Esophagus muscularis mucosa (tissue), 4 donors: ENCODE results near the gene SSR1. TPM values are rescaled to one million over a fixed set of nuclear protein-coding genes. Genes with fewer than 3 reads are reported as not detected.

Experiments
- DNase-seq: peaks from one replicate; pipeline ENCODE4 v3.0.0-alpha.2; 2017; ENCODE audit errors: extremely low spot score
- H3K27ac ChIP-seq, 4 donors: fragments of 200-600 bp; sonication (generic); replicated peaks in 1 of 4; 1 replicate in 3 of 4; 2 replicates in 1 of 4; pipeline ENCODE4 v1.5.1; 2016 to 2019; ENCODE audit warnings: mild to moderate bottlenecking in 1 of 4
- H3K27me3 ChIP-seq, 4 donors: fragments of 200-600 bp; sonication (generic); one replicate each; pipeline versions ENCODE4 v1.5.1 to v1.6.0; 2016 to 2019
- H3K36me3 ChIP-seq, 4 donors: fragments of 200-600 bp; sonication (generic); one replicate each; pipeline ENCODE4 v1.5.1; 2016 to 2019
- H3K4me1 ChIP-seq, 4 donors: fragments of 200-600 bp; sonication (generic); one replicate each; pipeline ENCODE4 v1.5.1; 2016 to 2019
- H3K4me3 ChIP-seq, 4 donors: fragments of 200-600 bp; sonication (generic); 1 replicate in 2 of 4; 2 replicates in 2 of 4; pipeline ENCODE4 v1.5.1; 2016 to 2019; ENCODE audit warnings: mild to moderate bottlenecking in 4 of 4, moderate library complexity in 1 of 4
- H3K9me3 ChIP-seq, 4 donors: fragments of 200-600 bp; sonication (generic); 1 replicate in 3 of 4; 2 replicates in 1 of 4; pipeline ENCODE4 v1.5.1; 2016 to 2019
- EP300 ChIP-seq: sonication (generic); formaldehyde crosslinking; IDR thresholded peaks from one replicate; pipeline ENCODE4 v1.6.1; 2017; ENCODE audit warnings: antibody characterized with exemption
- POLR2A ChIP-seq: fragments of 450-650 bp; IDR thresholded peaks from one replicate; pipeline ENCODE4 v1.6.1; 2017; ENCODE audit warnings: antibody characterized with exemption, moderate library complexity, mild to moderate bottlenecking, low read depth
- POLR2AphosphoS5 ChIP-seq, 2 donors: sonication (generic); formaldehyde crosslinking; IDR thresholded peaks; one replicate each; pipeline ENCODE4 v1.6.1; 2017; ENCODE audit warnings: antibody characterized with exemption in 2 of 2
- WGBS: methylation state at CpG from one replicate; pipeline ENCODE4 v1.1.5; 2018; 5-methylcytosine and 5-hydroxymethylcytosine counted together
- intact Hi-C: fragments of 100-400 bp; cut with DNase I; formaldehyde crosslinking; loops from one replicate; pipeline ENCODE4 v1.15.1; 2023
- total RNA-seq, 4 donors: library from RNA; depleted of rRNA; stranded (reverse); fragments of >200 nt; gene quantifications; one replicate each; pipeline versions ENCODE4 v1.1.0 to v1.2.1, GENCODE V29; 2016
- TF ChIP-seq, protein P1 (sequence below), 3 experiments: fragments of 200-600 bp in 2 of 3; fragments of 450-650 bp in 1 of 3; sonication (generic) in 2 of 3; IDR thresholded peaks; one replicate each; pipeline ENCODE4 v1.5.1; 2017 to 2019; ENCODE audit warnings: antibody characterized with exemption in 3 of 3, mild to moderate bottlenecking in 2 of 3, moderate library complexity in 1 of 3

The SSR1 gene
- total RNA-seq, 4 donors from 2014 or later, result 29.5 to 41.3 (median 34.2) TPM

DNA sequence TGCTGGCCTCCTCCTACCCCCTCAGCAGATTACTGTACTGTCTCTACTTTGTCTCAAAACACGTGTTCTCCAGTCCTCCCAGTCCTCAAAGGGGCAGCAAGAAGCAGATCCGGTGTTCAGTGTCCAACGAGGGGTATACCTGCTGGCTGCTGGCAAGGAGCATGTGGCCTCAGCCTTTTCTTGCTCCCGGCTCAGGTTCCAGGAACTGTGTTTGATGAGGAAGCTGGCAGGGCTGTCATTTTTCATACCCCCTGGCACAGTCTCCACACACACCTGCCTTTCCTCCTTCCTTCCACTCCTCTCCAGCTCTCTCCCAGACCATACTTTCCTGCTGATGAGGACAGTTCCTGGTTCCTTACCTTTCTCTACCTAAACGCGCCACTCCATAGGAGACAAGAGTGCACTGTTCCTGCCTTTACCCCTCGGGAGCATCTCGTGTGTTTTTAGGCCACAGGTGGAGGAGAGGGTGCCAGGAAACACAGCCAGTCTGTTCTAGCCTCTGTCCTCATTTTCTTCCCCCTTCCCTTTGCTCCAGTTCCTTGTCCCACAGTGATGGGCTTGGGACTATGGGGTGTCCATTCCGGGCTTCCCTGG lies 77.2 kb downstream of the SSR1 start:
- 64% methylated on average over 9 of the region's 9 CpGs for WGBS
- Histone ChIP-seq H3K4me1 (peaks cover 12 to 39% (median 28%) of the 10 kb centered on the region in 4 donors), H3K27ac (peak overlapping the region in 3 of 4 donors; percentile 12 to 50 (median 40)), H3K4me3 (no peak overlapping the region), H3K36me3 (peaks cover 9 to 59% (median 44%) of the 10 kb centered on the region in 4 donors), H3K27me3 (no peaks in the 10 kb centered on the region), H3K9me3 (no peaks in the 10 kb centered on the region)
- TF ChIP-seq POLR2AphosphoS5 (IDR thresholded peaks at IDR 0.05), result no peak
- TF ChIP-seq EP300, result no peak
- no peak for TF ChIP-seq POLR2A
- TF ChIP-seq, protein P1, sequence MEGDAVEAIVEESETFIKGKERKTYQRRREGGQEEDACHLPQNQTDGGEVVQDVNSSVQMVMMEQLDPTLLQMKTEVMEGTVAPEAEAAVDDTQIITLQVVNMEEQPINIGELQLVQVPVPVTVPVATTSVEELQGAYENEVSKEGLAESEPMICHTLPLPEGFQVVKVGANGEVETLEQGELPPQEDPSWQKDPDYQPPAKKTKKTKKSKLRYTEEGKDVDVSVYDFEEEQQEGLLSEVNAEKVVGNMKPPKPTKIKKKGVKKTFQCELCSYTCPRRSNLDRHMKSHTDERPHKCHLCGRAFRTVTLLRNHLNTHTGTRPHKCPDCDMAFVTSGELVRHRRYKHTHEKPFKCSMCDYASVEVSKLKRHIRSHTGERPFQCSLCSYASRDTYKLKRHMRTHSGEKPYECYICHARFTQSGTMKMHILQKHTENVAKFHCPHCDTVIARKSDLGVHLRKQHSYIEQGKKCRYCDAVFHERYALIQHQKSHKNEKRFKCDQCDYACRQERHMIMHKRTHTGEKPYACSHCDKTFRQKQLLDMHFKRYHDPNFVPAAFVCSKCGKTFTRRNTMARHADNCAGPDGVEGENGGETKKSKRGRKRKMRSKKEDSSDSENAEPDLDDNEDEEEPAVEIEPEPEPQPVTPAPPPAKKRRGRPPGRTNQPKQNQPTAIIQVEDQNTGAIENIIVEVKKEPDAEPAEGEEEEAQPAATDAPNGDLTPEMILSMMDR (IDR thresholded peaks at IDR 0.05), result no peak
- no peak for DNase-seq
- intact Hi-C loops, result no loop called here

DNA sequence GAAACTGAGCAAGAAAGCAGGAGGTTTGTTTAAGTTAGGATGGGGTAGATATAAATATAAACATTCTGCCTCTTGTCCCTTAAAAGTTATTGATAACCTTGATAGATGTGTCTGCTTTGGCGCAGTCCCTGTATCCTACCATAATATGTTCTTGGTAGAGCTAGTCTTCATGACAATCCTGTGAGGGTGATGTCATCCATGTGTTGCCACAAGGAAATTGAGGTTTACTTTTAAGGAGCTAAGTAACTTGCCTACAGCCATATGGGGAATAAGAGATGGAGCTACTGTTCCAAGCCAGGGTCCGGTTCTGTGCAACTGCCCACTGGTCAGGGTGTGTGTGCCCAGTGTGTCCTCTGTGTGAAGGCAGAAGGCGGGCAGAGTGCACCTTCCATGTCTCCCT lies 78.5 kb downstream of the SSR1 start:
- no peak for DNase-seq
- Histone ChIP-seq H3K36me3 (peaks cover 22 to 61% (median 50%) of the 10 kb centered on the region in 4 donors), H3K9me3 (no peaks in the 10 kb centered on the region), H3K4me1 (peaks cover 12 to 39% (median 28%) of the 10 kb centered on the region in 4 donors), H3K27me3 (no peaks in the 10 kb centered on the region), H3K27ac (no peak overlapping the region), H3K4me3 (no peak overlapping the region)
- TF ChIP-seq, protein P1 (IDR thresholded peaks at IDR 0.05), result no peak
- TF ChIP-seq POLR2A (no peak), EP300 (no peak), POLR2AphosphoS5 (IDR thresholded peaks at IDR 0.05) (no peak)
- intact Hi-C loops, result no loop called here
- 87% methylated on average over 2 of the region's 3 CpGs for WGBS

DNA sequence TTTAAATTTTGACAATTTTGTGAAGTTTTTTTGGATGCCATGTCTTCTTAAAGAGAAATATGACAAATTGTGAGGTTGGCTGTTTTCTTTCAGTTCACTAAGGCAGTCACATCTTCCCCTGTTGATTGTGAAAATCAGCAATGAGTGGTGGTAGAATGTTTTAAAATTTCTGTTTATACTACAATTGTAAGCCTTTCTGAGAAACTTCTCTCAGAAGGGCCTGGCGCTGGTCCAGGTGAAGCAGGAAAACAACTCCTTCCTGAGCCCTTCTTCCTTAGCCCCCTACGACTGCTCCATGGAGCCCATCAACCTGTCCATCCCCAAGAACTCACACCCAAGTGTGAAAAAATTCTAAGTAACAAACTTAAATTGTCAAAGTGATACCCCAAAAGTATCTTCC lies 80.6 kb downstream of the SSR1 start:
- intact Hi-C loops, result no loop called here
- DNase-seq, result no peak

DNA sequence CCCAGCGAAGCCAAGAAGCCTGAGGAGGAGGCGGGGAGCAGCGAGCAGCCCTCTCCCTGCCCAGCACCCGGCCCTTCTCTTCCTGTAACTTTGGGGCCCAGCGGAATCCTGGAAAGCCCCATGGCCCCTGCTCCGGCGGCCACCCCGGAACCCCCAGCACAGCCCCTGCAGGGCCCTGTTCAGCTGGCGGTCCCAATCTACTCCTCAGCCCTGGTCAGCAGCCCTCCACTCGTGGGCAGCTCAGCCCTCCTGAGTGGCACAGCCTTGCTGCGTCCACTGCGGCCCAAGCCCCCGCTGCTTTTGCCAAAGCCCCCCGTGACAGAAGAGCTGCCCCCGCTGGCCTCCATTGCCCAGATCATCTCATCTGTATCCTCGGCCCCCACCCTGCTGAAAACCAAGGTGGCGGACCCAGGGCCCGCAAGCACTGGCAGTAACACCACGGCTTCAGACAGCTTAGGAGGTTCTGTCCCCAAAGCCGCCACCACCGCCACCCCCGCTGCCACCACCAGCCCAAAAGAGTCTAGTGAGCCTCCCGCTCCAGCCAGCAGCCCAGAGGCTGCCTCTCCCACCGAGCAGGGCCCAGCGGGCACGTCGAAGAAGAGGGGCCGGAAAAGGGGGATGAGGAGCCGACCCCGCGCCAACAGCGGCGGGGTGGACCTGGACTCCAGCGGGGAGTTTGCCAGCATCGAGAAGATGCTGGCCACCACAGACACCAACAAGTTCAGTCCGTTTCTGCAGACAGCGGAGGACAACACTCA lies 81.9 kb downstream of the SSR1 start:
- intact Hi-C loops, result no loop called here
- 89% methylated on average over 13 of the region's 37 CpGs for WGBS
- Histone ChIP-seq H3K27ac (no peak overlapping the region), H3K9me3 (no peaks in the 10 kb centered on the region), H3K4me1 (peaks cover 5 to 21% (median 11%) of the 10 kb centered on the region in 4 donors), H3K27me3 (no peaks in the 10 kb centered on the region), H3K36me3 (peaks cover 49 to 89% (median 80%) of the 10 kb centered on the region in 4 donors), H3K4me3 (no peak overlapping the region)
- no peak for DNase-seq
- TF ChIP-seq, protein P1 (IDR thresholded peaks at IDR 0.05), result no peak
- no peak for TF ChIP-seq EP300
- TF ChIP-seq POLR2AphosphoS5 (IDR thresholded peaks at IDR 0.05), result no peak
- TF ChIP-seq POLR2A, result no peak

More for the DNA sequence above, 80.6 kb downstream of the SSR1 start:
- H3K27ac ChIP-seq, result no peak overlapping the region
- no peaks in the 10 kb centered on the region for H3K27me3 ChIP-seq
- H3K9me3 ChIP-seq, result no peaks in the 10 kb centered on the region
- 67% methylated on average over 2 of the region's 2 CpGs for WGBS
- H3K36me3 ChIP-seq, result peaks cover 37 to 77% (median 69%) of the 10 kb centered on the region in 4 donors
- peaks cover 8 to 28% (median 16%) of the 10 kb centered on the region in 4 donors for H3K4me1 ChIP-seq
- H3K4me3 ChIP-seq, result no peak overlapping the region
- TF ChIP-seq POLR2AphosphoS5 (IDR thresholded peaks at IDR 0.05) (no peak), EP300 (no peak), POLR2A (no peak)
- TF ChIP-seq, protein P1 (IDR thresholded peaks at IDR 0.05), result no peak
